Renal pelvis (tissue), 4 donors: Measurements from ENCODE around the gene CAP2. TPM values are rescaled to one million over a fixed set of nuclear protein-coding genes. Genes with fewer than 3 reads are reported as not detected.
"Not testable (repeated sequence)": the region's sequence is repeated elsewhere in the genome, so short reads cannot be mapped to it uniquely, and the experiment has no call there.

Experiments used
- DNase-seq: peaks from one replicate; pipeline ENCODE4 v3.0.0-alpha.2; 2013
- polyA plus RNA-seq, 3 donors: library from polyadenylated mRNA; unstranded; fragments of 120-200 nt; gene quantifications; one replicate each; pipeline ENCODE4 v1.2.1, GENCODE V29; 2013; ENCODE audit not compliant: insufficient read length in 3 of 3

CAP2 gene
- polyA plus RNA-seq, 3 donors, result 12.6 to 13.0 (median 12.6) TPM

GRCh38 chr6:17577059-17577458 lies 183.7 kb downstream of the CAP2 start:
- no peak for DNase-seq

- DNase-seq, result no peak
Observed at GRCh38 chr6:17580518-17581048, 187.2 kb downstream of the CAP2 start.

GRCh38 chr6:17581282-17581681 lies 187.9 kb downstream of the CAP2 start:
- DNase-seq, result not testable (repeated sequence)

- DNase-seq, result no peak
Observed at GRCh38 chr6:17583811-17584210, 190.4 kb downstream of the CAP2 start.

GRCh38 chr6:17584241-17584803 lies 190.9 kb downstream of the CAP2 start:
- DNase-seq, result peak; percentile 82

GRCh38 chr6:17585766-17586490 lies 192.5 kb downstream of the CAP2 start:
- DNase-seq, result no peak

GRCh38 chr6:17586623-17587022 lies 193.2 kb downstream of the CAP2 start:
- not testable (repeated sequence) for DNase-seq

GRCh38 chr6:17588011-17588410 lies 194.6 kb downstream of the CAP2 start:
- no peak for DNase-seq

GRCh38 chr6:17589406-17590096 lies 196.2 kb downstream of the CAP2 start:
- peak; percentile 33 for DNase-seq

- DNase-seq, result no peak
Observed at GRCh38 chr6:17591287-17591686, 197.9 kb downstream of the CAP2 start.

- no peak for DNase-seq
Observed at GRCh38 chr6:17593246-17593645, 199.9 kb downstream of the CAP2 start.

GRCh38 chr6:17596085-17596484 lies 202.7 kb downstream of the CAP2 start:
- DNase-seq, result no peak

GRCh38 chr6:17599877-17600526 lies 206.6 kb downstream of the CAP2 start, which contains the start of gene FAM8A1:
FAM8A1 (plus strand) TSS chr6:17600302; CDS start chr6:17600410, 108 bp downstream.
- DNase-seq, result peak; percentile 95

- peak; percentile 42 for DNase-seq
Observed at GRCh38 chr6:17600527-17601385, 207.4 kb downstream of the CAP2 start.

- no peak for DNase-seq
Observed at GRCh38 chr6:17601386-17601703, 207.9 kb downstream of the CAP2 start.

GRCh38 chr6:17602888-17603287 lies 209.5 kb downstream of the CAP2 start:
- DNase-seq, result no peak

GRCh38 chr6:17606606-17607005 lies 213.2 kb downstream of the CAP2 start:
- DNase-seq, result no peak
